ENCODE results near the gene FBXL13.
"Not testable (repeated sequence)": the region's sequence is repeated elsewhere in the genome, so short reads cannot be mapped to it uniquely, and the experiment has no call there.

Gene FBXL13

GRCh38 chr7:102978284-102978683 is 96.3 kb downstream of the FBXL13 start:
- no peak for DNase-seq

- not testable (repeated sequence) for DNase-seq
These were observed 97.0 kb downstream of the FBXL13 start for GRCh38 chr7:102977586-102977985.

GRCh38 chr7:102976493-102976892 is 98.1 kb downstream of the FBXL13 start:
- no peak for DNase-seq

- DNase-seq: no peak
These were observed 98.7 kb downstream of the FBXL13 start for GRCh38 chr7:102975854-102976253.

GRCh38 chr7:102974366-102975236 is 100.0 kb downstream of the FBXL13 start:
- DNase-seq: no peak

- no peak for DNase-seq
These were observed 101.3 kb downstream of the FBXL13 start for GRCh38 chr7:102973096-102973802.

GRCh38 chr7:102967798-102968197 is 106.8 kb downstream of the FBXL13 start:
- no peak for DNase-seq

GRCh38 chr7:102966465-102966864 is 108.1 kb downstream of the FBXL13 start:
- no peak for DNase-seq

GRCh38 chr7:102961993-102962392 is 112.6 kb downstream of the FBXL13 start:
- not testable (repeated sequence) for DNase-seq

GRCh38 chr7:102958004-102958403 is 116.6 kb downstream of the FBXL13 start:
- not testable (repeated sequence) for DNase-seq

GRCh38 chr7:102954359-102954758 is 120.2 kb downstream of the FBXL13 start:
- not testable (repeated sequence) for DNase-seq

- no peak for DNase-seq
These were observed 121.2 kb downstream of the FBXL13 start for GRCh38 chr7:102953406-102953805.

GRCh38 chr7:102951839-102952238 is 122.8 kb downstream of the FBXL13 start:
- no peak for DNase-seq

GRCh38 chr7:102944241-102944640 is 130.4 kb downstream of the FBXL13 start:
- DNase-seq: no peak

GRCh38 chr7:102943423-102944169 is 131.0 kb downstream of the FBXL13 start:
- no peak for DNase-seq

GRCh38 chr7:102942868-102943267 is 131.7 kb downstream of the FBXL13 start:
- DNase-seq: no peak

GRCh38 chr7:102942181-102942866 is 132.3 kb downstream of the FBXL13 start:
- no peak for DNase-seq

- no peak for DNase-seq
These were observed 135.9 kb downstream of the FBXL13 start for GRCh38 chr7:102938679-102939078.

GRCh38 chr7:102935450-102936115 is 139.0 kb downstream of the FBXL13 start:
- DNase-seq: no peak

GRCh38 chr7:102934701-102935100 is 139.9 kb downstream of the FBXL13 start:
- DNase-seq: no peak

GRCh38 chr7:102934239-102934638 is 140.4 kb downstream of the FBXL13 start:
- DNase-seq: no peak

- DNase-seq: no peak
These were observed 140.8 kb downstream of the FBXL13 start for GRCh38 chr7:102933763-102934162.

All from NCI-H2029 (cell line).